H54 (cell line): ENCODE data around the gene RBMS3.

Experiments used
- DNase-seq: peaks from one replicate; pipeline ENCODE4 v3.0.0; 2011; ENCODE audit warnings: low spot score, mixed read lengths; ENCODE audit not compliant: insufficient read length
- FAIRE-seq: peaks from 3 replicates; lab custom pipeline; 2011; peaks lifted over from hg19 to GRCh38; lab: Jason Lieb, UNC
- POLR2A ChIP-seq: IDR thresholded peaks from 2 replicates; pipeline ENCODE4 v1.6.1; 2011; ENCODE audit warnings: low read depth, mild to moderate bottlenecking, low read length

RBMS3 gene

DNA sequence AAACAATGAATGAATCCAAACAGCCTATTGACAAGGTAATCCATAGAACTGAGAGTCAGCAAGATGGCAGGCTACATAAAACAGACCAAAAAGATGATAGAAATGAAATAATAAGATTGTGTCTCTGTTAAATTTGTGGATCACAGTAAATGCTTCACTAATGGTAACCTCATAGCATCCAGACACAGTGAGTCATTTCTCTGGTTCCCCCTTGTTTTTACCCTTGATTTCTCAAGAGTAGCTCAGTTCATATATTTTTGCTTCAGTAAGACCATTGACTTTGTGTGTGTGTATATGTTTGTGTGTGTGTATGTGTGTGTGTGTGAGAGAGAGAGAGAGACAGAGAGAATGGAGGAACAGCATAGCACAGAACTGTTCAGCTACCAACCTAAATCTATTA is 546.9 kb downstream of the RBMS3 start:
- DNase-seq (no peak), FAIRE-seq (no peak)
- no peak for TF ChIP-seq POLR2A

DNA sequence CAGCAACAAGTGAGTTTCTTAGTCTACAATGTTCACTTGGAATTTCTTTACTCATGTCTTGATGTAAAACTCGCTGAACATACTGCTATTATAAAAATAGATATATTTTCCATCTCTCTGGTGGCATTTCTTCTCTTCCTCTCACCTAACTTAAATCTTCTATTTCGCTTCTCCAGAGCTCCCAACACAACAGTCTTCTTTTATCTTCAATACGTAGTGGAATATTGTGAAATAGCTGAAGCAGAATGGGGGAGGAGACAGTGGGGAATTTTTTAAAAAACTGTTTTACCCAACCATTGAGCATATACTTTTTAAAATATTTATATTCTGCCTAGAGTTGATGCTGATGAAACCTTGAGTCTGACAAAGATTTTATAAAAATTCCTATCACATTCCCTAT is 548.5 kb downstream of the RBMS3 start:
- TF ChIP-seq POLR2A = no peak
- DNase-seq (no peak), FAIRE-seq (no peak)

DNA sequence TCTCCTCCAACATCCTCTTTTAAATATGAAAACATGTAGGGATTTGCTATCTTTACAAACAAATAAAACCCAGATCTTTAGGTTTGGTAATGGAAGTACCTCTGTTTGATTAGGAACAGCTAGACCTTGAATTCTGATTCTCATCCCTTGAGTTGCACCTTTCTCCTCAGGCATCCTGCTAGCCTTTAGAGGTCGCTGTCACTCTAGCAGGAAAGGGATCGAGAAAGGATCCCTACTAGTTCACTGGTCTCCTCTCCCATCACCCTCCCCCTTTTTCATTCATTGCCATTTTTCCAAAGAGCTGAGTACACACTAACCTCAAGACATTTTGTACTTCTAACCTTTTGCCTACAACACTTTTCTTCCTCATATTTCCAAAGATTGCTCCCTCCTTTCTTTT is 569.8 kb downstream of the RBMS3 start:
- DNase-seq (no peak), FAIRE-seq (peak; percentile 6)

DNA sequence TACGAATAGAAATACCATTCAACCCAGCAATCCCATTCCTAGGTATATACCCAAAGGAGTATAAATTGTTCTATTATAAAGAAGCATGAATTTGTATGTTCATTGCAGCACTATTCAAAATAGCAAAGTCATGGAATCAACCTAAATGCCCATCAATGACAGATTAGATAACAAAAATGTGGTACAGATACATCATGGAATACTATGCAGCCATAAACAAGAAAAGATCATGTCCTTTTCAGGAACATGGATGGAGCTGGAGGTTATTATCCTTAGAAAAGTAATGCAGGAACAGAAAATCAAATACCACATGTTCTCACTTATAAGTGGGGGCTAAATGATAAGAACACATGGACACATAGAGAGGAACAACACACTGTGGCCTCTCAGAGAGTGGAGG is 571.9 kb downstream of the RBMS3 start:
- DNase-seq = no peak
- TF ChIP-seq POLR2A = no peak
- FAIRE-seq = no peak

More for the DNA sequence above, 569.8 kb downstream of the RBMS3 start:
- TF ChIP-seq POLR2A = no peak

DNA sequence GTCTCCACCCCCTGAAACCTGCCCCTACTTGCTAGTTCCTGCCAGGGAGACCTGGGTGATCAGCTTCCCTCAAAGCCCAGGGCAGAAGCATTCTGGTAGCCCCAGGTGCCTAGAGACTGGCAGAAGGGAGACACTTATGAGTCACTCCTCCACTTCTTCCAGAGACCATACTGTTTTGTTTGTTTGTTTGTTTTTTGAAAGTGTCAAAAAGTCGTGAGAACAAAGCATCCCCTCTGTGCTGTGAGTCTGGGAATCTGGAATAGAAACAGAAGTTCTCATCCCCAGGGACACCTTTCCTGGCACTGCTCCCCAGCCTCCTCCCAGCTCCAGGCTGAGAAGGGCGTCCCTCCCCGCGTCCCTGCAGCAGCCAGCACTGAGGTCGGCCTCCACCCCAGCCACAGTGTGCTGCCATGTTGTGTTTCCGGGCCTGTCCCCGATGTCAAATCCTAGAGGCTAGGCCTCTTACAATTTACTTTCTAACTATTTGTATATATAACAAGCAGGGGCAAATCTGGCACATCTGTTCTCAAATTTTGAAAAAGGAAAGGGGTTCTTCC is 573.0 kb downstream of the RBMS3 start:
- TF ChIP-seq POLR2A = no peak
- FAIRE-seq (no peak), DNase-seq (no peak)

DNA sequence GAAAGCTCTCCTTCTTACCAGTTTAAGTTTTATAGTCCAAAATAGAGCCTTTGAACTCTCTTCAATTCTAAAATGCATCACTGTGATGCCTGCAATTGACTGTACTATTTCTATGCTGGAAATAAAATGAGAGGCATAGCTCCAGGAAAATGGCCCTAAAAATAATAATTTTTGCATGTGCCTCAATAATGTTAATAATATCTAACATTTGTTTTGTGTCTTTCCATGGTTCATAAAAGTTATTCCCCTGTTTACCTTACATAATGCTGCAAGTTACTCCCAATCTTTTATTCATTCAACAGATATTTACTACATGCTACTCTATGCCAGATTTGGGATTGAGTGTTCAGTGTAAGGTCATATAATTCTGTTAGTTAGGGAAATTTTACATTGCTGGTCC is 574.0 kb downstream of the RBMS3 start:
- no peak for FAIRE-seq
- no peak for TF ChIP-seq POLR2A
- DNase-seq = no peak

DNA sequence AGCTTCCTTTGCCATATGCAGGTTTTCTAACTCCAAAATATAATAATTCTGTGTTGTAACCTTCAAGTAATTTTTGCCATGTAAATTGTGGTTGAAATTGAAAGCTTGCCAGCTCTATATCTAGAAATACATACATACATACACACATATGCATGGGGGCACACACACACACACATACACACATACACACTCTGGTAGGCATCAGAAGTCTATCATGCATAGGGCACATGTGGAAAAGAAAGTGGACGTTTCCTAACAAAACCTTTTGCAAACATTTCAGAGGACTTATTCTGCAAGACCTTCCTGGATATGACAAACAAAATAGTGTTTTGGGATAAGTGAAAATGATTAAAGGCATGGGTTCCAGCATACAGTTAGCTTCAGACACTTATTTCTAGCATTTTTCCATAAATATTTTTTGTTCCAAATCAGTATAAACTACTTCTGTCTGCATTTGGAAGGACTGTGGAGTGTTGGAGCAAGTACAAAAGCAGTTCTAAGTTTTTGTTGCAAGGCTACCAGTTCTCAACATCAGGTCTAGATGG is 578.9 kb downstream of the RBMS3 start:
- TF ChIP-seq POLR2A = no peak
- DNase-seq (no peak), FAIRE-seq (no peak)

DNA sequence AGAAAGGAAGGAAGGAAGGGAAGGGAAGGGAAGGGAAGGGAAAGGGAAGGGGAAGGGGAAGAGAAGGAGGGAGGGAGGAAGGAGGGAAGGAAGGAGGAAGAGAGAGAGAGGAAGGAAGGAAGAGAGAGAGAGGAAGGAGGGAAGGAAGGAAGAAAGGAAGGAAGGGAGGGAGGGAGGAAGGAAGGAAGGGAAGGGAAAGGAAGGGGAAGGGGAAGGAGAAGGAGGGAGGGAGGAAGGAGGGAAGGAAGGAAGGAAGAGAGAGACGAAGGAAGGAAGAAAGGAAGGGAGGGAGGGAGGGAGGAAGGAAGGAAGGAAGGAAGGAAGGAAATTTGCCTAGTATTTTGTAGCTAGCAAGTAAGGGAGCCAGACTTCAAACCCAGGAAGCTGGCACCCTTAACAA is 583.9 kb downstream of the RBMS3 start:
- FAIRE-seq (no peak), DNase-seq (no peak)

DNA sequence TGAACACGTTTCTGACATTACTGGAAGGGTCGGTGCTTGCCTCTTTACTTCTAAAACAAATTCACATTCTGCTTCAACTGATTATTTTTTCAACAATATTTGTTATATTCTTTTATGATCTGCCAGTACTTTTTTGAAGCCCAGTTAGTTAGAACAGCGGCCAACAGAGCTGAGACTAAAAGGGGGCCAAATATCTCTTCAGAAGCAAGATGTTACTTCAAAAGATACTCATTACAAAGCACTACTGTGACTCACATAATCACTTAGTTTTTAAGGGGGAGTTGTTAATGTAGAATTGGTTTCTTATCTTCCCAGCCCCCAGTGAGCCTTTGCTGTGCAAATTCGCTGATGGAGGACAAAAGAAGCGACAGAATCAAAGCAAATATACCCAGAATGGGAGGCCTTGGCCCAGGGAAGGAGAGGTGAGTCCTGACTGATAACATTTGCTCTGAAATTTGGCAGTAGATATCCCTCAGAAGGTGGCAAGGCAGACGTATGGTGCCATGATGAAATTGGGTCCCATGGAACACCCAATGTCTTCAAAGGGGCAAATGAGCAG is 587.8 kb downstream of the RBMS3 start:
- no peak for TF ChIP-seq POLR2A
- FAIRE-seq (no peak), DNase-seq (no peak)

More for the DNA sequence above, 583.9 kb downstream of the RBMS3 start:
- no peak for TF ChIP-seq POLR2A

DNA sequence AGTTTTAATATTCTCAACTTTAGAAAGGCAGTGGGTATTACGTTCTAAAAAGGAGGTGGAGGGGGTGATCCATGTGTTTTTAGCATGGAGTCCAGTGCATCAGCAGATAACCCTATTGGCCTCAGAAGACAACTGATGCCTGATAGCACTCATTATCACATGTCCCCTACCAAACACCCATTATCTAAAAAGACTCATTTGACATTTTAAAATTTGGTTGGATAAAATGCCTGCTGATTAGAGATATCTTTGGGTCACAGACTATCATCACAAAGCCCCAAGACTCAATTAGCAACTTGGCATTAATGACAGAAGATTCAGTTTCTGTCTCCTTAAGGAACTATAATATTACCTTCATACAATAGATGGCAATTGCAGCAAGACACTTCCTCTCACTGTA is 589.3 kb downstream of the RBMS3 start:
- no peak for FAIRE-seq
- DNase-seq = no peak
- TF ChIP-seq POLR2A = no peak

DNA sequence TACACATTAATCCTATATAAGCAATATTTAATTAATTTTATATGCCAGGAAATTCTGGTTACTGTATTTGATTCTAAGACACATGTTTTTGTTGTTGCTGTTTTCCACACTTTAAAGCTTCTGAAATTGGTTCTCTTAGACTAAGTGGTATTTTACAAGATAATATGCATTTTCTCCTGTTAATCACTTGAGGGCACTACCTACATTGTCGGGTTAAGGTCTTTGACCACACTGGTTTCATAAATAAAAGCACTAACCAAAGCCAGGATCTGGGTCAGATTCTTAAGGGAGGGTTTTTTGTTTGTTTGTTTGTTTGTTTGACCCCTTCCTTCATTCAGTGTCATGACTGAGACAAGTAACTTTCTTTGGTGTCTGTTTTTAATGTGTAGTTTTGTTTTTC is 590.2 kb downstream of the RBMS3 start:
- TF ChIP-seq POLR2A = no peak
- DNase-seq (no peak), FAIRE-seq (no peak)

DNA sequence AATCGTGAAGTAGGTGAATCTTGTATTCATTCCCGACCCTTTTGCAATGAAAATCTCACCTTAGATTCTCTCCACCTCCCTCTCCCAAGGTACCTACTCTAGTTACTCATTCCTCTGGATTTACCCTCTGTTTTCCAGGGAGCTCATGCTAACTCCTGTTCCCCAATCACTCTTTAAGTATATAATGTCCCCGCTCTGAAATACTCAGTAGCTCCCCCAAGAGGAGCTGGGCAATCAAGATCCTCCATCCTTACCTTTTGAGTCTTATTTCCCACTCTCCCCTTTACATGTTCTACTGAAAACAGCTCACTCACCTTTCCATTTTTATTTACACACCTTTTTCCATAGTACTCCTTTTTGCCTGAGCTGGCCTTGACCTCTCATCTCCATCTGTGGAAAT is 599.9 kb downstream of the RBMS3 start:
- FAIRE-seq (no peak), DNase-seq (no peak)
- TF ChIP-seq POLR2A = no peak

DNA sequence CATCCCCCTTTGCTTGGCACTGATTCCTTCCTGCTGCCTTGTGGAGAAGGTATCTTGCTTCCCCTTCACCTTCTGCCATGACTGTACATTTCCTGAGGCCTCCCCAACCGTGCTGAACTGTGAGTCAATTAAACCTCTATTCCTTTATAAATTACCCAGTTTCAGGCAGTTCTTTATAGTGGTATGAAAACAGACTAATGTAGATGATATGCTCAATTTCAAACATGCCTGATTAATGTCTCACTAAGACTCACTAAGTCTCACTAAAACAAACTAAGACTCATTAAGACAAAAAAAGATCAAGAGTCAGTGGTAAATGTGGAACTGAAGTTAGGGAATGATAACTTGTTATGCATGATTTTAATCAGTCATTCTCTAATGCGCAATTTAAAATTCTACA is 606.6 kb downstream of the RBMS3 start:
- TF ChIP-seq POLR2A = no peak
- FAIRE-seq (peak; percentile 33), DNase-seq (no peak)

DNA sequence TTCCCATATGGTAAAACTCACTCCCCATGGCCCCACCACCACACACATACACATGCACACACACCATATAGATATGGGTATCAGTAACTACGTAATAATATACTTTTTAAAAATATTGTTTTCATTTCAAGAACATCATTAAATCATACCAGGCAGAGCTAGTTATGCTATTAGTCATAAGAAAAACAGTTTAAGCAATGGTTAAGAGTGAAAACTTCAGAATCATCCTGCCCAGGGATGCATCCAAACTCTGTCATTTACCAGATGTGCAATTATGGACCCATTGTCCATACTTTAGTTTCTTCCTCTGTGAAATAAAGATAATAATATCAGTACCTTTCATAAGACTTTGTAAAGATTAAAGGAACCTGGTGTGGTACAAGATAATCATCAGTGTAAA is 608.3 kb downstream of the RBMS3 start:
- FAIRE-seq (peak; percentile 45), DNase-seq (no peak)
- no peak for TF ChIP-seq POLR2A

DNA sequence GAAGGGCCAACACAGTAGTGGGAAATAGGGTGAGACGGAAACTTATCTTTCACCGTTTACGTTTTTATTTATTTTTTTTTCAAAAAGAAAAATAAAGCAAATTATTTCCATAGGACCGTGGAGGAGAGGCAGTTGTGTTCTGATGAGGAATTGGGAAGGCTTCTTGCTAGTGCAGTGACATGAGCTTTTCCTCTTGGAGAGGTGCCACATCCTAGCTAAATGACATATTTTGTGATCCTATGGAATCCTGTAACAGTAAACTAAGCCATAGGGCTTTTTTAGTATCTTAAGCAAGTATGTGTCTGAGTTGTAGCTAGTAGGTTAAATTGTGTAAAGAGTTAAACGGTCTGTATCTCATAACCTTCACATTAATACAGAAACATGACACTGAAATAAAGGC is 609.9 kb downstream of the RBMS3 start:
- FAIRE-seq = no peak

More for the DNA sequence above, 609.9 kb downstream of the RBMS3 start:
- DNase-seq = no peak
- TF ChIP-seq POLR2A = no peak
